CD14-positive monocyte (primary cell): ENCODE results near the gene TAF10. TPM values are rescaled to one million over a fixed set of nuclear protein-coding genes. Genes with fewer than 3 reads are reported as not detected.

Source experiments
- DNase-seq, 3 donors: peaks; one replicate each; pipeline ENCODE4 v3.0.0-alpha.2; 2011 to 2022
- H2AFZ ChIP-seq: 2 replicates; pipeline ENCODE4 v1.6.0; 2012; ENCODE audit warnings: mild to moderate bottlenecking, low read depth, low read length, inconsistent platforms; ENCODE audit not compliant: insufficient read depth, poor library complexity, severe bottlenecking
- H3K27ac ChIP-seq, 2 donors: 1 replicate in 1 of 2; 2 replicates in 1 of 2; pipeline ENCODE4 v1.5.1; 2012 to 2013; ENCODE audit warnings: low read length in 2 of 2, control low read depth in 1 of 2, inconsistent platforms in 1 of 2, low read depth in 1 of 2, mild to moderate bottlenecking in 1 of 2
- H3K27me3 ChIP-seq, 2 donors: one replicate each; pipeline versions ENCODE4 v1.6.0 to v1.6.1; 2011 to 2013; ENCODE audit warnings: low read length in 2 of 2; ENCODE audit not compliant: control insufficient read depth in 2 of 2, insufficient read depth in 2 of 2
- H3K36me3 ChIP-seq, 2 donors: replicated peaks in 1 of 2; 1 replicate in 1 of 2; 2 replicates in 1 of 2; pipeline versions ENCODE4 v1.5.1 to v1.6.1; 2012 to 2013; ENCODE audit warnings: low read length in 2 of 2, control low read depth in 1 of 2, inconsistent platforms in 1 of 2, mild to moderate bottlenecking in 1 of 2; ENCODE audit not compliant: insufficient read depth in 2 of 2, control insufficient read depth in 1 of 2
- H3K4me1 ChIP-seq, 2 donors: 1 replicate in 1 of 2; 2 replicates in 1 of 2; pipeline versions ENCODE4 v1.5.1 to v1.6.1; 2012 to 2013; ENCODE audit warnings: low read length in 2 of 2, control low read depth in 1 of 2, inconsistent platforms in 1 of 2, mild to moderate bottlenecking in 1 of 2, moderate library complexity in 1 of 2; ENCODE audit not compliant: insufficient read depth in 2 of 2, control insufficient read depth in 1 of 2
- H3K4me2 ChIP-seq: replicated peaks from 2 replicates; pipeline ENCODE3; 2012; ENCODE audit warnings: low read length, moderate library complexity, mild to moderate bottlenecking; ENCODE audit not compliant: poor library complexity, severe bottlenecking; ENCODE audit errors: extremely low read depth
- H3K4me3 ChIP-seq, 3 experiments: fragments of 200-600 bp in 1 of 3; sonication (generic) in 1 of 3; replicated peaks in 1 of 3; 1 replicate in 2 of 3; 2 replicates in 1 of 3; pipeline ENCODE4 v1.5.1; 2011 to 2013; ENCODE audit warnings: low read length in 3 of 3, mild to moderate bottlenecking in 3 of 3, control low read depth in 2 of 3, low read depth in 2 of 3, inconsistent platforms in 1 of 3, moderate library complexity in 1 of 3
- H3K79me2 ChIP-seq: 2 replicates; pipeline ENCODE4 v1.6.0; 2012; ENCODE audit warnings: mild to moderate bottlenecking, control low read depth, inconsistent platforms, low read length, moderate library complexity; ENCODE audit not compliant: insufficient read depth
- H3K9ac ChIP-seq: 2 replicates; pipeline ENCODE4 v1.6.0; 2017; ENCODE audit warnings: low read length, mild to moderate bottlenecking; ENCODE audit not compliant: insufficient read depth, poor library complexity, severe bottlenecking
- H3K9me3 ChIP-seq, 2 donors: replicated peaks in 1 of 2; 1 replicate in 1 of 2; 2 replicates in 1 of 2; pipeline versions ENCODE4 v1.5.1 to v1.6.1; 2012 to 2013; ENCODE audit warnings: low read length in 2 of 2, control low read depth in 1 of 2; ENCODE audit not compliant: control insufficient read depth in 1 of 2, insufficient read depth in 1 of 2
- H4K20me1 ChIP-seq: 2 replicates; pipeline ENCODE4 v1.6.0; 2012; ENCODE audit warnings: mild to moderate bottlenecking, low read length, control low read depth, moderate library complexity; ENCODE audit not compliant: insufficient read depth
- H3K27ac Mint-ChIP-seq, 7 donors: one replicate each; pipeline ENCODE4 v1.8.0; 2020; ENCODE audit warnings: mild to moderate bottlenecking in 7 of 7, mixed read lengths in 7 of 7, moderate library complexity in 6 of 7, inconsistent platforms in 2 of 7
- H3K27me3 Mint-ChIP-seq, 3 donors: one replicate each; pipeline ENCODE4 v1.8.0; 2021 to 2022; ENCODE audit warnings: low read depth in 3 of 3, mild to moderate bottlenecking in 3 of 3, mixed read lengths in 3 of 3, moderate library complexity in 3 of 3, inconsistent platforms in 1 of 3
- H3K36me3 Mint-ChIP-seq, 2 donors: one replicate each; pipeline ENCODE4 v1.8.0; 2020; ENCODE audit warnings: mixed read lengths in 2 of 2, inconsistent platforms in 1 of 2, mild to moderate bottlenecking in 1 of 2
- H3K4me1 Mint-ChIP-seq: one replicate; pipeline ENCODE4 v1.8.0; 2020; ENCODE audit warnings: mild to moderate bottlenecking, mixed read lengths
- H3K4me3 Mint-ChIP-seq, 2 donors: one replicate each; pipeline ENCODE4 v1.8.0; 2020; ENCODE audit warnings: mild to moderate bottlenecking in 2 of 2, mixed read lengths in 2 of 2, moderate library complexity in 1 of 2
- H3K9me3 Mint-ChIP-seq, 7 donors: one replicate each; pipeline ENCODE4 v1.8.0; 2020 to 2022; ENCODE audit warnings: mixed read lengths in 7 of 7, mild to moderate bottlenecking in 6 of 7, moderate library complexity in 6 of 7, inconsistent platforms in 2 of 7
- CTCF ChIP-seq: fragments of 200-600 bp; IDR thresholded peaks from one replicate; pipeline ENCODE4 v1.8.0; 2022; ENCODE audit warnings: antibody characterized with exemption, mild to moderate bottlenecking
- WGBS: methylation state at CpG from one replicate; pipeline ENCODE4 v1.1.5; 2013; ENCODE audit warnings: missing lambda C conversion rate; ENCODE audit not compliant: insufficient coverage; 5-methylcytosine and 5-hydroxymethylcytosine counted together
- intact Hi-C, 2 donors: fragments of 100-400 bp; cut with micrococcal nuclease; formaldehyde crosslinking; loops; one replicate each; pipeline versions ENCODE4 v1.15.0 to v1.15.1; 2023
- polyA plus RNA-seq, 3 donors: library from polyadenylated mRNA; depleted of rRNA in 1 of 3; unstranded in 2 of 3; stranded (reverse) in 1 of 3; fragments of 300-500 nt in 2 of 3; fragments of >200 nt in 1 of 3; fragmentation: Illumina TruSeq in 2 of 3; gene quantifications; 1 replicate in 2 of 3; 2 replicates in 1 of 3; pipeline ENCODE4 v1.2.3, GENCODE V29; 2012 to 2021

Gene TAF10
- polyA plus RNA-seq, 3 donors, result 137 to 233 (median 232) TPM

GRCh38 chr11:6658647-6659046, 46.6 kb upstream of the TAF10 start:
- Histone ChIP-seq H3K36me3 (no peaks in the 10 kb centered on the region), H3K27ac (no peak overlapping the region), H3K79me2 (no peaks in the 10 kb centered on the region), H3K4me3 (no peak overlapping the region), H4K20me1 (no peaks in the 10 kb centered on the region), H3K27me3 (peaks cover 30 to 31% of the 10 kb centered on the region in 2 donors), H2AFZ (no peak overlapping the region), H3K4me2 (no peak overlapping the region), H3K9me3 (peaks cover 0 to 5% of the 10 kb centered on the region in 2 donors), H3K4me1 (peaks cover 4% of the 10 kb centered on the region in 2 donors), H3K9ac (no peak overlapping the region)
- peaks cover 0 to 4% (median 0%) of the 10 kb centered on the region in 7 donors for H3K9me3 Mint-ChIP-seq
- no peak for TF ChIP-seq CTCF
- H3K27me3 Mint-ChIP-seq, result peaks cover 15 to 18% (median 17%) of the 10 kb centered on the region in 3 donors
- peaks cover 9% of the 10 kb centered on the region for H3K4me1 Mint-ChIP-seq
- H3K27ac Mint-ChIP-seq, result no peak overlapping the region
- H3K4me3 Mint-ChIP-seq, result no peak overlapping the region
- intact Hi-C loops, result no loop called here
- no peaks in the 10 kb centered on the region for H3K36me3 Mint-ChIP-seq
- no peak for DNase-seq

GRCh38 chr11:6657346-6657745, 45.3 kb upstream of the TAF10 start:
- Mint-ChIP-seq H3K27ac (no peak overlapping the region), H3K27me3 (peaks cover 15 to 16% (median 15%) of the 10 kb centered on the region in 3 donors), H3K36me3 (no peaks in the 10 kb centered on the region), H3K4me1 (peaks cover 9% of the 10 kb centered on the region), H3K9me3 (peaks cover 0 to 4% (median 0%) of the 10 kb centered on the region in 7 donors), H3K4me3 (peak overlapping the region in 1 of 2 donors; percentile 88)
- no peak overlapping the region for H3K4me3 ChIP-seq
- peaks cover 0 to 5% of the 10 kb centered on the region in 2 donors for H3K9me3 ChIP-seq
- no peak overlapping the region for H2AFZ ChIP-seq
- DNase-seq, result no peak
- no peak overlapping the region for H3K27ac ChIP-seq
- WGBS, result no CpG with 5 or more reads among the region's 1 CpG
- H3K79me2 ChIP-seq, result no peaks in the 10 kb centered on the region
- intact Hi-C loops, result no loop called here
- peaks cover 4 to 6% of the 10 kb centered on the region in 2 donors for H3K4me1 ChIP-seq
- TF ChIP-seq CTCF, result no peak
- no peaks in the 10 kb centered on the region for H4K20me1 ChIP-seq
- no peak overlapping the region for H3K9ac ChIP-seq
- H3K36me3 ChIP-seq, result no peaks in the 10 kb centered on the region
- no peak overlapping the region for H3K4me2 ChIP-seq
- H3K27me3 ChIP-seq, result peaks cover 31% of the 10 kb centered on the region in 2 donors
